Astrocyte of the spinal cord (primary cell): ENCODE data around the gene TBC1D22A.

Experiments used
- DNase-seq: peaks from one replicate; pipeline ENCODE4 v3.0.0; 2011; ENCODE audit warnings: low read depth, low spot score
- H3K4me3 ChIP-seq: 2 replicates; pipeline ENCODE4 v1.5.1; 2011; ENCODE audit warnings: low read depth, mild to moderate bottlenecking, low read length, moderate library complexity
- in situ Hi-C: cut with HindIII; loops from 2 replicates; pipeline ENCODE4 v1.10.0; 2017; ENCODE audit warnings: low sequenced_read_pairs
- TF ChIP-seq, protein P1 (sequence below): IDR thresholded peaks from 2 replicates; pipeline ENCODE4 v1.5.1; 2012; ENCODE audit warnings: low read depth, mild to moderate bottlenecking, low read length, inconsistent platforms

The TBC1D22A gene

GRCh38 chr22:47042861-47043496 lies 280.5 kb downstream of the TBC1D22A start:
- TF ChIP-seq, protein P1, sequence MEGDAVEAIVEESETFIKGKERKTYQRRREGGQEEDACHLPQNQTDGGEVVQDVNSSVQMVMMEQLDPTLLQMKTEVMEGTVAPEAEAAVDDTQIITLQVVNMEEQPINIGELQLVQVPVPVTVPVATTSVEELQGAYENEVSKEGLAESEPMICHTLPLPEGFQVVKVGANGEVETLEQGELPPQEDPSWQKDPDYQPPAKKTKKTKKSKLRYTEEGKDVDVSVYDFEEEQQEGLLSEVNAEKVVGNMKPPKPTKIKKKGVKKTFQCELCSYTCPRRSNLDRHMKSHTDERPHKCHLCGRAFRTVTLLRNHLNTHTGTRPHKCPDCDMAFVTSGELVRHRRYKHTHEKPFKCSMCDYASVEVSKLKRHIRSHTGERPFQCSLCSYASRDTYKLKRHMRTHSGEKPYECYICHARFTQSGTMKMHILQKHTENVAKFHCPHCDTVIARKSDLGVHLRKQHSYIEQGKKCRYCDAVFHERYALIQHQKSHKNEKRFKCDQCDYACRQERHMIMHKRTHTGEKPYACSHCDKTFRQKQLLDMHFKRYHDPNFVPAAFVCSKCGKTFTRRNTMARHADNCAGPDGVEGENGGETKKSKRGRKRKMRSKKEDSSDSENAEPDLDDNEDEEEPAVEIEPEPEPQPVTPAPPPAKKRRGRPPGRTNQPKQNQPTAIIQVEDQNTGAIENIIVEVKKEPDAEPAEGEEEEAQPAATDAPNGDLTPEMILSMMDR, result no peak
- in situ Hi-C loops, result no loop called here
- H3K4me3 ChIP-seq, result no peak overlapping the region
- no peak for DNase-seq

GRCh38 chr22:47043835-47044721 lies 281.6 kb downstream of the TBC1D22A start:
- H3K4me3 ChIP-seq, result no peak overlapping the region
- in situ Hi-C loops, result no loop called here
- DNase-seq, result peak; percentile 18

DNA sequence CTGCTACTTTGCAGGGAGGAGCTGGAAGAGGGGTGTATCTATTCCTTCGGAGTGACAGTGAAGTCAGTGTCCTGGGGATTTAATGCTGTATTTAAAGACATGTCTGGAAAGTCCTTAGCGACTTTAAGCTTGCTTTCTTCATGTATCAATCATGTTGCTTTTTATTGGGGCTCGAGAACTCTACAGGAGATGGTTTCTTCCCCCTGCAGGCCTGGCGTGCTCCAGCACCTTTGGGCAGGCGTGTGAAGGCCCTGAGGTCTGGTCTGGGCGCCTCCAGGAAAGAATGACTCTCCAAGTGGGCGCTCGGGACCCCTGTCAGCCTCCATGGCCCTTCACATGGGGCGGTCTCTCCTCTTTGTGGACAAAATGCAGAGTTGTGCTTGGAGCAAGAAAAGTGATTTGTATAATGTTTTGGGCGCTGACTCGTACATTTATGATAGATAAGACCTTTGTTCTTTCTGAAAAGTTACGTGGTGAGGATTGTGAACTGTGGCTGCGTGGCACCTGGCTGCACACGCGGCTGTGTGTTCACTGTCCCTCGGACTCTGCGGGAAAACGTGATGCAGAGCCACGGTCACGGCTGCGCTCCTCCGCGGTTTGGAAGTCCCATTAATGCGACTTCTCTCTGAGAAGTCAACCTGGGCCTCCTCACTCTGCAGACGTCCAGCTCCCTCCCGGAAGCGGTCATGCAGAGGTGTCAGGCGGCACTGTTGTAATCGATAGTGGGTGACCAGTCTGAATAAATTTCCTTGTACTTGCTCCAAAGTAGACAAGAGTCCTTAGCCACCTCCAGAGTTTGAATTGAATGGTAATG lies 282.5 kb downstream of the TBC1D22A start:
- in situ Hi-C loops, result no loop called here
- TF ChIP-seq, protein P1, result no peak
- DNase-seq, result no peak
- H3K4me3 ChIP-seq, result no peak overlapping the region

More at GRCh38 chr22:47043835-47044721, 281.6 kb downstream of the TBC1D22A start:
- TF ChIP-seq, protein P1, result no peak

DNA sequence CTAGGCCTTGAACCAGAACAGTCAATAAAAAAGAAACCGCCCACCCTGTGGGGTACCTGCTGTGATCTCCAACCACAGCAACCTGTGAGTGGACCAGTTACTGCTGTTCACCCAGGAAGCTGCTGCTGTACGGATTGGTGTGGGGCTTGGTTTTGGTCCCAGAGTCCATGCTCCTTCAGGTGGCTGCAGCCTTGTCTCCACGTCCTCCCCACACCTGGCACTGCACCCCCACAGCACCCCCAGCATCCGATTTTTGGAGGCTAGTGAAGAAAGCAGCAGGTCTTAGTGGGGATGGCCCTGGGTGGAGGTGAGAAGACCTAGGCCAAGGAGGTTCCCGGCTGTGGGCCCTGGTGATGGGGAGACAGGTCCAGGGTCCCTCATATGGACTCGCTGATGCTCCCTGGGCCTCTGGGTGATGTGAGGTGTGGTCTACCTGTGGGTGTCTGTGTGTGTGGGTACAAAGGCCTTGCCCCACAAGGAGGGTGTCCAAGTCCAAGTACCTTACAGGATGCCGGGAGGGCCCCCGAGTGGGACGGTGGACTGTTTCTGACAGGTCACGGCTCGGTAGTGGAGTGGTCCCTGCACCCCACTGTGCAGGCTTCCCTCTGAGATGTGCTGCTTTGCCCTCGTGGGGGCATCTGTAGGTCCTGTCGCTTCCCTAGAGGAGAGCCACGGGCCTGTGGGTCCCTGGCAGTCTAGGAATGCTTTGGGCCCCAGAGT lies 283.4 kb downstream of the TBC1D22A start:
- no peak for DNase-seq
- in situ Hi-C loops, result no loop called here
- H3K4me3 ChIP-seq, result no peak overlapping the region
- TF ChIP-seq, protein P1, result no peak

DNA sequence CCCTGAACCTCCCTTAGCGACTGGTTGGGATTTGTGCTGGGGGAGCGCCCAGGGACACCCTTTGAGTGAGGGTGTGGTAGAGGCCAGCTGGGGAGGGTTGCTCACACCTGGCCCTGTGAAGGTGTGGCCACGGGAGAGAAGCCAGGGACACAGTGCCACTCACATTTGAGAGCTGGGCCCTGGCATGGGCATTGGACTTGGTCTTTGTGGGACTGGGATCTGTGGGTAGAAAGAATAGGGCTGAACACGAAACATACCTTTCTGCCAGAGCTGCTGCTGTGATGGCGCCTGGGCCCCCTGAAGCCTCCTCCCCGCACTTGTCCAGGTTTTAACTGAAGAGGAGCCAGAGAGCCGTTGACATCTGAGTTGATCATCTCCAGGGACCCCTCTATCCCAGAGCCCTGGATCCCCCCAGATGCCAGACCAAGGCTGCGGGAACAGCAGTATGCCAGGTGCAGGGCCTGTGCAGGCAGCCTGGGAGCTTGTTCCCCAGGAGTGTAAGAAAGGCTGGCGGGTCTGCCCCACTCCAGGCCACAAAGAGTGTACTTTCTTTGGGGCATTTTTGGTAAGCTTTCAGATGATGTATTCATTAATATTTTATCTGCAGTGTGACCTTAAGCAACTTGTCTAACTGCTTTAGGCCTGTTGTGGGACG lies 284.1 kb downstream of the TBC1D22A start:
- no peak overlapping the region for H3K4me3 ChIP-seq
- TF ChIP-seq, protein P1, result no peak
- in situ Hi-C loops, result no loop called here
- no peak for DNase-seq
